Ishikawa (cell line): ENCODE results near the gene TTLL3.

Experiments used
- EP300 ChIP-seq: IDR thresholded peaks from 2 replicates; pipeline ENCODE4 v1.6.1; 2012; ENCODE audit warnings: borderline replicate concordance
- MAX ChIP-seq: IDR thresholded peaks from 2 replicates; pipeline ENCODE4 v1.6.1; 2012
- NFIC ChIP-seq: IDR thresholded peaks from 2 replicates; pipeline ENCODE4 v1.6.1; 2012
- TEAD4 ChIP-seq: IDR thresholded peaks from 2 replicates; pipeline ENCODE4 v1.6.1; 2012
- YY1 ChIP-seq: IDR thresholded peaks from 2 replicates; pipeline ENCODE4 v1.6.1; 2012; ENCODE audit warnings: low read depth
- ZBTB7A ChIP-seq: IDR thresholded peaks from 2 replicates; pipeline ENCODE4 v1.6.1; 2012; ENCODE audit warnings: low read depth

- no peak for TF ChIP-seq TEAD4
- no peak for TF ChIP-seq NFIC
- peak; percentile 62 for TF ChIP-seq MAX
- no peak for TF ChIP-seq EP300
- TF ChIP-seq YY1, result no peak
- TF ChIP-seq ZBTB7A, result peak; percentile 30; the same call in 1 of the 2 replicates
Observed at GRCh38 chr3:9769426-9770275, 40.4 kb upstream of the TTLL3 start, which contains the start of gene CAMK1.
